Mesothelial cell of epicardium (in vitro differentiated cells): ENCODE data around the gene RHPN2. TPM values are rescaled to one million over a fixed set of nuclear protein-coding genes. Genes with fewer than 3 reads are reported as not detected.

Experiments used
- DNase-seq, 2 experiments: peaks; one replicate each; pipeline ENCODE4 v3.0.0; 2021; ENCODE audit warnings: low spot score in 2 of 2; ENCODE audit not compliant: unreplicated experiment in 2 of 2
- H3K27ac Mint-ChIP-seq: 2 replicates; pipeline ENCODE4 v1.8.0; 2021; ENCODE audit warnings: mixed read lengths
- H3K27me3 Mint-ChIP-seq: 2 replicates; pipeline ENCODE4 v1.8.0; 2021; ENCODE audit warnings: low read depth, mixed read lengths
- H3K36me3 Mint-ChIP-seq: 2 replicates; pipeline ENCODE4 v1.8.0; 2021; ENCODE audit warnings: mixed read lengths
- H3K4me1 Mint-ChIP-seq: 2 replicates; pipeline ENCODE4 v1.8.0; 2021; ENCODE audit warnings: mixed read lengths
- H3K4me3 Mint-ChIP-seq: 2 replicates; pipeline ENCODE4 v1.8.0; 2021; ENCODE audit warnings: mild to moderate bottlenecking, moderate library complexity, mixed read lengths
- H3K9me3 Mint-ChIP-seq: 2 replicates; pipeline ENCODE4 v1.8.0; 2021; ENCODE audit warnings: mixed read lengths
- CTCF ChIP-seq: fragments of 200-600 bp; sonication (generic); IDR thresholded peaks from one replicate; pipeline ENCODE4 v1.5.0; 2021; ENCODE audit warnings: antibody characterized with exemption; ENCODE audit not compliant: unreplicated experiment
- total RNA-seq: library from RNA; stranded (reverse); gene quantifications from 3 replicates; pipeline ENCODE4 v1.2.1, GENCODE V29; 2021

The RHPN2 gene
- total RNA-seq, 1 donor from 2014 or later = 23.3 TPM

GRCh38 chr19:33102893-33103292, 38.2 kb upstream of the RHPN2 start:
- Mint-ChIP-seq H3K4me3 (no peak overlapping the region), H3K27ac (no peak overlapping the region), H3K9me3 (no peaks in the 10 kb centered on the region), H3K36me3 (peaks cover 34% of the 10 kb centered on the region), H3K4me1 (no peaks in the 10 kb centered on the region), H3K27me3 (no peaks in the 10 kb centered on the region)
- TF ChIP-seq CTCF = no peak
- DNase-seq = no peak

GRCh38 chr19:33100894-33101644, 36.4 kb upstream of the RHPN2 start:
- Mint-ChIP-seq H3K27ac (no peak overlapping the region), H3K4me3 (no peak overlapping the region), H3K4me1 (no peaks in the 10 kb centered on the region), H3K27me3 (no peaks in the 10 kb centered on the region), H3K9me3 (no peaks in the 10 kb centered on the region), H3K36me3 (peaks cover 40% of the 10 kb centered on the region)
- DNase-seq = no peak
- TF ChIP-seq CTCF = no peak

- no peaks in the 10 kb centered on the region for H3K4me1 Mint-ChIP-seq
- no peak for DNase-seq
- H3K36me3 Mint-ChIP-seq = peaks cover 40% of the 10 kb centered on the region
- H3K4me3 Mint-ChIP-seq = no peak overlapping the region
- no peak for TF ChIP-seq CTCF
- no peaks in the 10 kb centered on the region for H3K9me3 Mint-ChIP-seq
- H3K27me3 Mint-ChIP-seq = no peaks in the 10 kb centered on the region
- no peak overlapping the region for H3K27ac Mint-ChIP-seq
Measured at GRCh38 chr19:33098055-33098534, 33.4 kb upstream of the RHPN2 start.

GRCh38 chr19:33096005-33096404, 31.3 kb upstream of the RHPN2 start:
- no peaks in the 10 kb centered on the region for H3K9me3 Mint-ChIP-seq
- TF ChIP-seq CTCF = no peak
- no peaks in the 10 kb centered on the region for H3K27me3 Mint-ChIP-seq
- H3K27ac Mint-ChIP-seq = no peak overlapping the region
- H3K4me1 Mint-ChIP-seq = no peaks in the 10 kb centered on the region
- peaks cover 34% of the 10 kb centered on the region for H3K36me3 Mint-ChIP-seq
- H3K4me3 Mint-ChIP-seq = no peak overlapping the region
- DNase-seq = no peak

GRCh38 chr19:33094436-33095067, 29.9 kb upstream of the RHPN2 start:
- DNase-seq = no peak
- Mint-ChIP-seq H3K9me3 (no peaks in the 10 kb centered on the region), H3K27ac (no peak overlapping the region), H3K4me3 (no peak overlapping the region), H3K4me1 (no peaks in the 10 kb centered on the region), H3K27me3 (no peaks in the 10 kb centered on the region), H3K36me3 (peaks cover 40% of the 10 kb centered on the region)
- no peak for TF ChIP-seq CTCF
